Transverse colon (tissue), 4 donors: ENCODE results near the gene TRPM2. TPM values are rescaled to one million over a fixed set of nuclear protein-coding genes. Genes with fewer than 3 reads are reported as not detected.

ENCODE experiments used
- DNase-seq: peaks from one replicate; pipeline ENCODE4 v3.0.0-alpha.2; 2019
- H3K27ac ChIP-seq, 4 donors: fragments of 200-600 bp; sonication (generic); 2 replicates each; pipeline ENCODE4 v1.5.1; 2016 to 2018; ENCODE audit warnings: inconsistent platforms in 4 of 4
- H3K27me3 ChIP-seq: fragments of 200-600 bp; sonication (generic); 2 replicates; pipeline ENCODE4 v1.5.1; 2017; ENCODE audit warnings: inconsistent platforms
- H3K36me3 ChIP-seq, 4 donors: fragments of 200-600 bp; sonication (generic); 2 replicates each; pipeline ENCODE4 v1.5.1; 2017 to 2019; ENCODE audit warnings: inconsistent platforms in 4 of 4
- H3K4me1 ChIP-seq, 4 donors: fragments of 200-600 bp; sonication (generic); 2 replicates each; pipeline ENCODE4 v1.5.1; 2017 to 2020; ENCODE audit warnings: inconsistent platforms in 4 of 4
- H3K4me3 ChIP-seq, 4 donors: fragments of 200-600 bp; sonication (generic); 1 replicate in 1 of 4; 2 replicates in 3 of 4; pipeline versions ENCODE4 v1.5.1 to v1.6.1; 2017 to 2019; ENCODE audit warnings: inconsistent platforms in 4 of 4
- H3K9me3 ChIP-seq, 2 donors: fragments of 200-600 bp; sonication (generic); 2 replicates each; pipeline ENCODE4 v1.5.1; 2017 to 2019; ENCODE audit warnings: inconsistent platforms in 2 of 2
- CTCF ChIP-seq, 5 experiments: fragments of 200-600 bp in 3 of 5; fragments of 450-650 bp in 2 of 5; sonication (generic) in 3 of 5; IDR thresholded peaks; 1 replicate in 2 of 5; 2 replicates in 3 of 5; pipeline ENCODE4 v1.5.1; 2016 to 2017; ENCODE audit warnings: antibody characterized with exemption in 5 of 5, inconsistent platforms in 3 of 5, mild to moderate bottlenecking in 2 of 5, moderate library complexity in 1 of 5
- EP300 ChIP-seq: sonication (generic); formaldehyde crosslinking; IDR thresholded peaks from one replicate; pipeline ENCODE4 v1.6.1; 2017; ENCODE audit warnings: antibody characterized with exemption, low read depth
- POLR2A ChIP-seq: fragments of 450-650 bp; IDR thresholded peaks from one replicate; pipeline ENCODE4 v1.6.1; 2016; ENCODE audit warnings: antibody characterized with exemption, mild to moderate bottlenecking, moderate library complexity
- POLR2AphosphoS5 ChIP-seq, 3 donors: sonication (generic); formaldehyde crosslinking; IDR thresholded peaks; one replicate each; pipeline ENCODE4 v1.6.1; 2016; ENCODE audit warnings: antibody characterized with exemption in 3 of 3
- WGBS, 2 donors: methylation state at CpG; one replicate each; pipeline ENCODE4 v1.1.5; 2018; ENCODE audit warnings: low coverage in 1 of 2; 5-methylcytosine and 5-hydroxymethylcytosine counted together
- in situ Hi-C, 4 donors: fragments of 200-750 bp; cut with MboI; loops; one replicate each; pipeline versions ENCODE4 v1.15.0 to v1.15.1; 2017; ENCODE audit warnings: low sequenced_read_pairs in 3 of 4, low pct_ligation_motif_present in 1 of 4, low pct_unique_long_range_greater_than_20kb in 1 of 4
- intact Hi-C: fragments of 100-400 bp; cut with DNase I; formaldehyde crosslinking; loops from one replicate; pipeline ENCODE4 v1.15.1; 2023; ENCODE audit warnings: low total_unique reads
- total RNA-seq, 4 donors: library from RNA; depleted of rRNA; stranded (reverse); fragments of >200 nt; gene quantifications; one replicate each; pipeline ENCODE4 v1.1.0, GENCODE V29; 2016

The TRPM2 gene
- total RNA-seq, 4 donors from 2014 or later: 2.3 to 2.9 (median 2.6) TPM; not detected in 1

- H3K27me3 ChIP-seq: peaks cover 16% of the 10 kb centered on the region
- 83% methylated on average over 9 of the region's 10 CpGs; no CpG with 5 or more reads in 1 of the 2 donors for WGBS, 2 donors
- peaks cover 4 to 15% (median 8%) of the 10 kb centered on the region in 4 donors for H3K4me1 ChIP-seq
- no peak overlapping the region for H3K27ac ChIP-seq
- no peaks in the 10 kb centered on the region for H3K36me3 ChIP-seq
- no peak for DNase-seq
- intact Hi-C loops (no loop called here), in situ Hi-C loops (no loop called here)
- TF ChIP-seq EP300: no peak
- no peak for TF ChIP-seq POLR2AphosphoS5 (IDR thresholded peaks at IDR 0.05)
- no peak for TF ChIP-seq CTCF (IDR thresholded peaks at IDR 0.05)
- no peak for TF ChIP-seq POLR2A
- no peaks in the 10 kb centered on the region for H3K9me3 ChIP-seq
- no peak overlapping the region for H3K4me3 ChIP-seq
Observed at GRCh38 chr21:44441041-44441400, 87.6 kb downstream of the TRPM2 start.

- no peak for DNase-seq
- 87% methylated on average over 20 of the region's 20 CpGs; no CpG with 5 or more reads in 1 of the 2 donors for WGBS, 2 donors
- peaks cover 16% of the 10 kb centered on the region for H3K27me3 ChIP-seq
- in situ Hi-C loops: no loop called here
- intact Hi-C loops: no loop called here
- no peaks in the 10 kb centered on the region for H3K36me3 ChIP-seq
- TF ChIP-seq POLR2A (no peak), CTCF (IDR thresholded peaks at IDR 0.05) (no peak), EP300 (no peak), POLR2AphosphoS5 (IDR thresholded peaks at IDR 0.05) (no peak)
- H3K9me3 ChIP-seq: no peaks in the 10 kb centered on the region
- peaks cover 4 to 15% (median 8%) of the 10 kb centered on the region in 4 donors for H3K4me1 ChIP-seq
- no peak overlapping the region for H3K4me3 ChIP-seq
- no peak overlapping the region for H3K27ac ChIP-seq
Observed at GRCh38 chr21:44441581-44442265, 88.3 kb downstream of the TRPM2 start.

GRCh38 chr21:44442266-44443125 lies 89.1 kb downstream of the TRPM2 start:
- intact Hi-C loops: no loop called here
- WGBS, 2 donors: 75% methylated on average over 19 of the region's 19 CpGs; no CpG with 5 or more reads in 1 of the 2 donors
- peaks cover 4 to 15% (median 8%) of the 10 kb centered on the region in 4 donors for H3K4me1 ChIP-seq
- no peak for DNase-seq
- H3K27me3 ChIP-seq: peaks cover 17% of the 10 kb centered on the region
- no peaks in the 10 kb centered on the region for H3K36me3 ChIP-seq
- no peaks in the 10 kb centered on the region for H3K9me3 ChIP-seq
- TF ChIP-seq CTCF (IDR thresholded peaks at IDR 0.05) (no peak), POLR2A (no peak), POLR2AphosphoS5 (IDR thresholded peaks at IDR 0.05) (no peak), EP300 (no peak)
- no peak overlapping the region for H3K27ac ChIP-seq
- H3K4me3 ChIP-seq: no peak overlapping the region
- in situ Hi-C loops: no loop called here

GRCh38 chr21:44443291-44443890 lies 90.0 kb downstream of the TRPM2 start:
- no peak overlapping the region for H3K4me3 ChIP-seq
- TF ChIP-seq EP300 (no peak), POLR2A (no peak), POLR2AphosphoS5 (IDR thresholded peaks at IDR 0.05) (no peak), CTCF (IDR thresholded peaks at IDR 0.05) (no peak)
- H3K4me1 ChIP-seq: peaks cover 0 to 8% (median 5%) of the 10 kb centered on the region in 4 donors
- intact Hi-C loops (no loop called here), in situ Hi-C loops (no loop called here)
- no peaks in the 10 kb centered on the region for H3K9me3 ChIP-seq
- DNase-seq: no peak
- no peaks in the 10 kb centered on the region for H3K36me3 ChIP-seq
- no peak overlapping the region for H3K27ac ChIP-seq
- H3K27me3 ChIP-seq: peaks cover 21% of the 10 kb centered on the region
- 67 to 76% methylated on average over 5 to 17 of the region's 17 CpGs for WGBS, 2 donors
